Measurements from ENCODE around the gene DPH2.

DNA sequence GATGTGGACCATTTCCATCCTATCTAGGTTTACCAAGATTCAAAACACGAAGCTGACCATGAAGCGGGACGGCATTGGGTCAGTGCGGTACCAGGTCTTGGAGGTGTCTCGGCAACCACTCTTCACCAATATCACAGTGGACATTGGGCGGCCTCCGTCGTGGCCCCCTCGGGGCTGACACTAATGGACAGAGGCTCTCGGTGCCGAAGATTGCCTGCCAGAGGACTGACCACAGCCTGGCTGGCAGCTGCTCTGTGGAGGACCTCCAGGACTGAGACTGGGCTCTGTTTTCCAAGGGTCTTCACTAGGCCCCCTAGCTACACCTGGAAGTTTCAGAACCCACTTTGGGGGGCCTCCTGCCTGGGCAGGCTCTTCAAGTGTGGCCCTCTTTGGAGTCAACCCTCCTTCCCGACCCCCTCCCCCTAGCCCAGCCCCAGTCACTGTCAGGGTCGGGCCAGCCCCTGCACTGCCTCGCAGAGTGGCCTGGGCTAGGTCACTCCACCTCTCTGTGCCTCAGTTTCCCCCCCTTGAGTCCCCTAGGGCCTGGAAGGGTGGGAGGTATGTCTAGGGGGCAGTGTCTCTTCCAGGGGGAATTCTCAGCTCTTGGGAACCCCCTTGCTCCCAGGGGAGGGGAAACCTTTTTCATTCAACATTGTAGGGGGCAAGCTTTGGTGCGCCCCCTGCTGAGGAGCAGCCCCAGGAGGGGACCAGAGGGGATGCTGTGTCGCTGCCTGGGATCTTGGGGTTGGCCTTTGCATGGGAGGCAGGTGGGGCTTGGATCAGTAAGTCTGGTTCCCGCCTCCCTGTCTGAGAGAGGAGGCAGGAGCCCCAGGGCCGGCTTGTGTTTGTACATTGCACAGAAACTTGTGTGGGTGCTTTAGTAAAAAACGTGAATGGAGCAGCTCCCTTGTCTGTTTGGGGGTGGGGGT is 20.7 kb downstream of the DPH2 start:
- TF ChIP-seq CTCF (IDR thresholded peaks at IDR 0.05) (no peak), EZH2phosphoT487 (IDR thresholded peaks at IDR 0.05) (no peak), EZH2 (IDR thresholded peaks at IDR 0.05) (no peak)

Measured in neural progenitor cell (in vitro differentiated cells).